Measurements from ENCODE around the gene TMEM53.

GRCh38 chr1:44647896-44648295, 26.4 kb downstream of the TMEM53 start:
- no peak for TF ChIP-seq EZH2 (IDR thresholded peaks at IDR 0.05; ENCODE audit: borderline replicate concordance, low read length)
- TF ChIP-seq, protein P1, sequence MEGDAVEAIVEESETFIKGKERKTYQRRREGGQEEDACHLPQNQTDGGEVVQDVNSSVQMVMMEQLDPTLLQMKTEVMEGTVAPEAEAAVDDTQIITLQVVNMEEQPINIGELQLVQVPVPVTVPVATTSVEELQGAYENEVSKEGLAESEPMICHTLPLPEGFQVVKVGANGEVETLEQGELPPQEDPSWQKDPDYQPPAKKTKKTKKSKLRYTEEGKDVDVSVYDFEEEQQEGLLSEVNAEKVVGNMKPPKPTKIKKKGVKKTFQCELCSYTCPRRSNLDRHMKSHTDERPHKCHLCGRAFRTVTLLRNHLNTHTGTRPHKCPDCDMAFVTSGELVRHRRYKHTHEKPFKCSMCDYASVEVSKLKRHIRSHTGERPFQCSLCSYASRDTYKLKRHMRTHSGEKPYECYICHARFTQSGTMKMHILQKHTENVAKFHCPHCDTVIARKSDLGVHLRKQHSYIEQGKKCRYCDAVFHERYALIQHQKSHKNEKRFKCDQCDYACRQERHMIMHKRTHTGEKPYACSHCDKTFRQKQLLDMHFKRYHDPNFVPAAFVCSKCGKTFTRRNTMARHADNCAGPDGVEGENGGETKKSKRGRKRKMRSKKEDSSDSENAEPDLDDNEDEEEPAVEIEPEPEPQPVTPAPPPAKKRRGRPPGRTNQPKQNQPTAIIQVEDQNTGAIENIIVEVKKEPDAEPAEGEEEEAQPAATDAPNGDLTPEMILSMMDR (conservative IDR thresholded peaks at IDR 0.05 in 1 of 2, IDR thresholded peaks at IDR 0.05 in 1 of 2; ENCODE audit: extremely low read depth in 1 of 2, insufficient read depth in 1 of 2, low read depth in 1 of 2, low read length in 2 of 2) = no peak

Measured in mammary epithelial cell (primary cell).